ENCODE measurements around the gene SLC6A2. TPM values are rescaled to one million over a fixed set of nuclear protein-coding genes. Genes with fewer than 3 reads are reported as not detected.

The SLC6A2 gene
- total RNA-seq, 2 experiments from 2014 or later: not detected

DNA sequence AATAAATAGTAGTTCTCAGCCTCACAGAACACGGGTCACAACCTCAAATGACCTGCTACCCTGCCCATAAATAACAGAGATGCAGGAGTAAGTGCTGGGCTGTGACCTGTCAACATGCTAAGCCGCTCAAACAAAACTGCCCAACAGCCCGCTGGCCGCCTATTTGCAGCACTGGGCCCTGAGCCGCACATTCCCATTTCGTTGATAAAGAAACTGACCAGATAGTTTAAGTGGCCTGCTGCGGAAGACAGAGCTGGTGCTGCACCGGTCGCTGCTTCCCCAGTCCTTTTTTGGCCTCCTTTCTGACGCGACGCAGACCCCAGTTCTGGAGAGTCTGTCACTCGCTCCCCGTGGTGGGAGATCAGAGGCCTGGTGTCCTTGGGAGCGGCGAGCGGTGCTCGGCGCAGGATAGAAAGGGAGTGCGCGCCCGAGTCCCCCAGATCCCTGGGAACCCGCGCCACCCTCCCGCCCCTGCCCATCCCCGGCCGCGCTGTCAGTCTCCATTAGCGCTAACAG lies 349 bp upstream of the SLC6A2 start:
- Histone ChIP-seq H3K9me3 (ENCODE audit: low read length) (no peaks in the 10 kb centered on the region), H2AFZ (ENCODE audit: low read length) (no peak overlapping the region)
- no TSS peak for BruUV-seq (replicated peaks)

DNA sequence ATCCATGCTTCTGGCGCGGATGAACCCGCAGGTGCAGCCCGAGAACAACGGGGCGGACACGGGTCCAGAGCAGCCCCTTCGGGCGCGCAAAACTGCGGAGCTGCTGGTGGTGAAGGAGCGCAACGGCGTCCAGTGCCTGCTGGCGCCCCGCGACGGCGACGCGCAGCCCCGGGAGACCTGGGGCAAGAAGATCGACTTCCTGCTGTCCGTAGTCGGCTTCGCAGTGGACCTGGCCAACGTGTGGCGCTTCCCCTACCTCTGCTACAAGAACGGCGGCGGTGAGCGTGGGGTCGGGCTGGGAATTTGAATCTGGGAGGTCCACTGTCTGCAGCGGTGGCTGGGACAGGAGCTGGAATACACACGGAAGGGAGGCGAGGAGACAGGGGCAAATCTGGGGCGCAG lies 904 bp downstream of the SLC6A2 start:
- intact Hi-C loops (cut with micrococcal nuclease; ENCODE audit: unreplicated experiment): no loop called here
- no peaks in the 10 kb centered on the region for H3K36me3 ChIP-seq (ENCODE audit: insufficient read depth, low read length)
- BruUV-seq (replicated peaks): no TSS peak
- no peak for DNase-seq (ENCODE audit: low spot score)
- no peak overlapping the region for H3K4me2 ChIP-seq (ENCODE audit: low read length)
- H2AFZ ChIP-seq (ENCODE audit: low read length): no peak overlapping the region
- no peaks in the 10 kb centered on the region for H3K79me2 ChIP-seq (ENCODE audit: insufficient read depth, low read depth, low read length)
- H3K27ac ChIP-seq (ENCODE audit: low read depth, low read length, poor library complexity, severe bottlenecking): no peak overlapping the region
- H4K20me1 ChIP-seq (ENCODE audit: insufficient read depth, low read length): no peaks in the 10 kb centered on the region
- no peaks in the 10 kb centered on the region for H3K4me1 ChIP-seq (ENCODE audit: insufficient read depth, low read length, poor library complexity, severe bottlenecking)
- POLR2A ChIA-PET: no interaction called here
- TF ChIP-seq, protein P1, sequence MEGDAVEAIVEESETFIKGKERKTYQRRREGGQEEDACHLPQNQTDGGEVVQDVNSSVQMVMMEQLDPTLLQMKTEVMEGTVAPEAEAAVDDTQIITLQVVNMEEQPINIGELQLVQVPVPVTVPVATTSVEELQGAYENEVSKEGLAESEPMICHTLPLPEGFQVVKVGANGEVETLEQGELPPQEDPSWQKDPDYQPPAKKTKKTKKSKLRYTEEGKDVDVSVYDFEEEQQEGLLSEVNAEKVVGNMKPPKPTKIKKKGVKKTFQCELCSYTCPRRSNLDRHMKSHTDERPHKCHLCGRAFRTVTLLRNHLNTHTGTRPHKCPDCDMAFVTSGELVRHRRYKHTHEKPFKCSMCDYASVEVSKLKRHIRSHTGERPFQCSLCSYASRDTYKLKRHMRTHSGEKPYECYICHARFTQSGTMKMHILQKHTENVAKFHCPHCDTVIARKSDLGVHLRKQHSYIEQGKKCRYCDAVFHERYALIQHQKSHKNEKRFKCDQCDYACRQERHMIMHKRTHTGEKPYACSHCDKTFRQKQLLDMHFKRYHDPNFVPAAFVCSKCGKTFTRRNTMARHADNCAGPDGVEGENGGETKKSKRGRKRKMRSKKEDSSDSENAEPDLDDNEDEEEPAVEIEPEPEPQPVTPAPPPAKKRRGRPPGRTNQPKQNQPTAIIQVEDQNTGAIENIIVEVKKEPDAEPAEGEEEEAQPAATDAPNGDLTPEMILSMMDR (conservative IDR thresholded peaks at IDR 0.05; ENCODE audit: low read length): no peak
- TF ChIP-seq EZH2phosphoT487 (IDR thresholded peaks at IDR 0.05; ENCODE audit: borderline replicate concordance, low read depth, low read length): no peak
- CTCF ChIA-PET (ENCODE audit: unreplicated experiment): no interaction called here
- no peaks in the 10 kb centered on the region for H3K9me2 ChIP-seq (ENCODE audit: insufficient read depth, low read length)
- H3K4me3 ChIP-seq (ENCODE audit: low read depth, low read length, poor library complexity, severe bottlenecking): no peak overlapping the region
- H3K9me3 ChIP-seq (ENCODE audit: low read length): no peaks in the 10 kb centered on the region

More for the DNA sequence above, 349 bp upstream of the SLC6A2 start:
- no peaks in the 10 kb centered on the region for H3K79me2 ChIP-seq (ENCODE audit: insufficient read depth, low read depth, low read length)
- DNase-seq (ENCODE audit: low spot score): no peak
- H3K27ac ChIP-seq (ENCODE audit: low read depth, low read length, poor library complexity, severe bottlenecking): no peak overlapping the region
- no peak overlapping the region for H3K4me2 ChIP-seq (ENCODE audit: low read length)
- intact Hi-C loops (cut with micrococcal nuclease; ENCODE audit: unreplicated experiment): no loop called here
- no peak for TF ChIP-seq EZH2phosphoT487 (IDR thresholded peaks at IDR 0.05; ENCODE audit: borderline replicate concordance, low read depth, low read length)
- TF ChIP-seq, protein P1 (conservative IDR thresholded peaks at IDR 0.05; ENCODE audit: low read length): no peak
- H3K36me3 ChIP-seq (ENCODE audit: insufficient read depth, low read length): no peaks in the 10 kb centered on the region
- no peaks in the 10 kb centered on the region for H3K4me1 ChIP-seq (ENCODE audit: insufficient read depth, low read length, poor library complexity, severe bottlenecking)
- no peaks in the 10 kb centered on the region for H4K20me1 ChIP-seq (ENCODE audit: insufficient read depth, low read length)
- H3K9me2 ChIP-seq (ENCODE audit: insufficient read depth, low read length): no peaks in the 10 kb centered on the region
- H3K4me3 ChIP-seq (ENCODE audit: low read depth, low read length, poor library complexity, severe bottlenecking): no peak overlapping the region
- ChIA-PET CTCF (ENCODE audit: unreplicated experiment) (no interaction called here), POLR2A (no interaction called here)

DNA sequence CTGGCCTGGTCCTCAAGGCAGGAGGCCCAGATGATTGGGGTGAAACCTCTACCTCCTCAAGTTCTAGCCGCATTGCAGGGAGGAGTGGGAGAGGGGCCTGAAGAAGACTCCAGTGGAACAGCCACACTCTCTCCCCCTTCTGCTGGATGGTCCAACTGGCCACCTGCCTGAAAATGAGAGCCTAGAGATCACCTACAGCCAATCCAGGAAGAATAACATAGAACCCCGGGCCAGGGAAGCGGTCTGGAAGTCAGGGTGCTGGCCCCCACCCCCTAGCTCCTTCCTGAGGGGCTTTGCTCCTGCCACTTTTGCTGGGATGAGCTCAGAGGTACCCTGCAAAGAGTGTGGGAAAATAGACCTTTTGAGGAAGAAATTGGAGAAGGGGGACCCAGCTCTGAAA lies 1.8 kb downstream of the SLC6A2 start:
- ChIA-PET POLR2A (interaction anchor here (1.0 kb wide), 1 partner anchor 839 kb away, joined by 3 read pairs; no protein-coding TSS in a partner anchor), CTCF (ENCODE audit: unreplicated experiment) (no interaction called here)
- TF ChIP-seq, protein P1 (conservative IDR thresholded peaks at IDR 0.05; ENCODE audit: low read length): no peak
- no peak for TF ChIP-seq EZH2phosphoT487 (IDR thresholded peaks at IDR 0.05; ENCODE audit: borderline replicate concordance, low read depth, low read length)
- no peak for DNase-seq (ENCODE audit: low spot score)
- Histone ChIP-seq H4K20me1 (ENCODE audit: insufficient read depth, low read length) (no peaks in the 10 kb centered on the region), H2AFZ (ENCODE audit: low read length) (no peak overlapping the region), H3K4me3 (ENCODE audit: low read depth, low read length, poor library complexity, severe bottlenecking) (no peak overlapping the region), H3K9me3 (ENCODE audit: low read length) (no peaks in the 10 kb centered on the region), H3K27ac (ENCODE audit: low read depth, low read length, poor library complexity, severe bottlenecking) (no peak overlapping the region), H3K4me2 (ENCODE audit: low read length) (no peak overlapping the region), H3K36me3 (ENCODE audit: insufficient read depth, low read length) (no peaks in the 10 kb centered on the region), H3K9me2 (ENCODE audit: insufficient read depth, low read length) (no peaks in the 10 kb centered on the region), H3K79me2 (ENCODE audit: insufficient read depth, low read depth, low read length) (no peaks in the 10 kb centered on the region), H3K4me1 (ENCODE audit: insufficient read depth, low read length, poor library complexity, severe bottlenecking) (no peaks in the 10 kb centered on the region)
- no TSS peak for BruUV-seq (replicated peaks)
- intact Hi-C loops (cut with micrococcal nuclease; ENCODE audit: unreplicated experiment): no loop called here
